HG03442 (cell line): Measurements from ENCODE around the gene MMP17.
"Not testable (repeated sequence)": the region's sequence is repeated elsewhere in the genome, so short reads cannot be mapped to it uniquely, and the experiment has no call there.

ENCODE experiments used
- ATAC-seq: cut with Tn5 transposase; IDR thresholded peaks from one replicate; pipeline ENCODE4 v1.9.1; 2021; ENCODE audit warnings: mild to moderate bottlenecking, moderate library complexity; ENCODE audit not compliant: unreplicated experiment

Gene MMP17

GRCh38 chr12:131799828-131800593 lies 28.2 kb upstream of the MMP17 start:
- no peak for ATAC-seq

- no peak for ATAC-seq
Observed at GRCh38 chr12:131800594-131801135, 27.5 kb upstream of the MMP17 start.

- no peak for ATAC-seq
Observed at GRCh38 chr12:131801254-131801866, 26.8 kb upstream of the MMP17 start.

GRCh38 chr12:131803961-131804521 lies 24.2 kb upstream of the MMP17 start:
- ATAC-seq, result no peak

- ATAC-seq, result no peak
Observed at GRCh38 chr12:131805421-131805820, 22.8 kb upstream of the MMP17 start.

- ATAC-seq, result no peak
Observed at GRCh38 chr12:131806674-131807073, 21.5 kb upstream of the MMP17 start.

- ATAC-seq, result no peak
Observed at GRCh38 chr12:131808744-131809371, 19.3 kb upstream of the MMP17 start.

GRCh38 chr12:131809476-131810254 lies 18.5 kb upstream of the MMP17 start:
- ATAC-seq, result not testable (repeated sequence)

- no peak for ATAC-seq
Observed at GRCh38 chr12:131810726-131811125, 17.5 kb upstream of the MMP17 start.

GRCh38 chr12:131815131-131815530 lies 13.1 kb upstream of the MMP17 start:
- ATAC-seq, result no peak

- ATAC-seq, result no peak
Observed at GRCh38 chr12:131816495-131816894, 11.7 kb upstream of the MMP17 start.

- no peak for ATAC-seq
Observed at GRCh38 chr12:131817241-131817640, 11.0 kb upstream of the MMP17 start.

GRCh38 chr12:131818821-131819585 lies 9.2 kb upstream of the MMP17 start:
- ATAC-seq, result no peak

GRCh38 chr12:131824450-131824849 lies 3.7 kb upstream of the MMP17 start:
- no peak for ATAC-seq

GRCh38 chr12:131825146-131825892 lies 2.9 kb upstream of the MMP17 start:
- ATAC-seq, result no peak

- no peak for ATAC-seq
Observed at GRCh38 chr12:131826097-131826928, 1.9 kb upstream of the MMP17 start.

- peak; percentile 15 for ATAC-seq
Observed at GRCh38 chr12:131828671-131829355, 620 bp downstream of the MMP17 start.

- ATAC-seq, result no peak
Observed at GRCh38 chr12:131829356-131829747, 1.2 kb downstream of the MMP17 start.
